Stimulated activated naive CD8-positive, alpha-beta T cell treated with anti-CD3 and anti-CD28 coated beads, Interleukin-15, Interleukin-2, amounts not matched to agents 100 ng/mL and 50 ng/mL, for 24 hours (primary cell): Measurements from ENCODE around the gene TRMT2A.
A peak's percentile ranks its signal among the peaks of the same experiment; 100 is the strongest.

Experiments
- H3K27ac Mint-ChIP-seq: one replicate; pipeline ENCODE4 v1.8.0; 2021; ENCODE audit warnings: mild to moderate bottlenecking, mixed read lengths
- H3K27me3 Mint-ChIP-seq: one replicate; pipeline ENCODE4 v1.8.0; 2021; ENCODE audit warnings: mixed read lengths
- H3K36me3 Mint-ChIP-seq: one replicate; pipeline ENCODE4 v1.8.0; 2021; ENCODE audit warnings: low read depth, mixed read lengths
- H3K4me1 Mint-ChIP-seq: one replicate; pipeline ENCODE4 v1.8.0; 2021; ENCODE audit warnings: low read depth, mixed read lengths
- H3K4me3 Mint-ChIP-seq: one replicate; pipeline ENCODE4 v1.8.0; 2021; ENCODE audit warnings: mild to moderate bottlenecking, mixed read lengths
- H3K9me3 Mint-ChIP-seq: one replicate; pipeline ENCODE4 v1.8.0; 2021; ENCODE audit warnings: mixed read lengths

TRMT2A gene

GRCh38 chr22:20141186-20142077 is 24.4 kb upstream of the TRMT2A start:
- Mint-ChIP-seq H3K4me1 (peaks cover 8% of the 10 kb centered on the region), H3K4me3 (no peak overlapping the region), H3K9me3 (no peaks in the 10 kb centered on the region), H3K27ac (no peak overlapping the region), H3K27me3 (no peaks in the 10 kb centered on the region), H3K36me3 (no peaks in the 10 kb centered on the region)

- Mint-ChIP-seq H3K4me1 (peaks cover 10% of the 10 kb centered on the region), H3K27ac (no peak overlapping the region), H3K4me3 (no peak overlapping the region), H3K36me3 (no peaks in the 10 kb centered on the region), H3K27me3 (no peaks in the 10 kb centered on the region), H3K9me3 (no peaks in the 10 kb centered on the region)
Observed at GRCh38 chr22:20140521-20140964, 23.5 kb upstream of the TRMT2A start.

DNA sequence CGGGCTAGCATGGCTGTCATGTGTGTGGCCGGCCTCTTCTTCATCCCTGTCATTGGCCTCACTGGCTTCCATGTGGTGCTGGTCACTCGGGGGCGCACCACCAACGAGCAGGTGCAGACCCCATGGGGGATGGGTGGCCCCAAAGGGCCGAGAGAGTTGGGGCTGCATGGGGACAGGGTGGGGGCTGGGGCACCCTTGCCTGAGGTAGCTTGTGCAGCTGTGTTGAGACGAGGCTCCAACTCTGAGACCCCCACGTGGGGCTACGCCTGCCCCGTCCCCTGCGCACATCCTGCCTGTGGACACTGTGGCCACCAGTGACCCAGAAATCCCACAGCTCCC is 23.1 kb upstream of the TRMT2A start:
- peaks cover 10% of the 10 kb centered on the region for H3K4me1 Mint-ChIP-seq
- no peak overlapping the region for H3K27ac Mint-ChIP-seq
- no peaks in the 10 kb centered on the region for H3K27me3 Mint-ChIP-seq
- no peaks in the 10 kb centered on the region for H3K9me3 Mint-ChIP-seq
- H3K36me3 Mint-ChIP-seq, result no peaks in the 10 kb centered on the region
- H3K4me3 Mint-ChIP-seq, result no peak overlapping the region

DNA sequence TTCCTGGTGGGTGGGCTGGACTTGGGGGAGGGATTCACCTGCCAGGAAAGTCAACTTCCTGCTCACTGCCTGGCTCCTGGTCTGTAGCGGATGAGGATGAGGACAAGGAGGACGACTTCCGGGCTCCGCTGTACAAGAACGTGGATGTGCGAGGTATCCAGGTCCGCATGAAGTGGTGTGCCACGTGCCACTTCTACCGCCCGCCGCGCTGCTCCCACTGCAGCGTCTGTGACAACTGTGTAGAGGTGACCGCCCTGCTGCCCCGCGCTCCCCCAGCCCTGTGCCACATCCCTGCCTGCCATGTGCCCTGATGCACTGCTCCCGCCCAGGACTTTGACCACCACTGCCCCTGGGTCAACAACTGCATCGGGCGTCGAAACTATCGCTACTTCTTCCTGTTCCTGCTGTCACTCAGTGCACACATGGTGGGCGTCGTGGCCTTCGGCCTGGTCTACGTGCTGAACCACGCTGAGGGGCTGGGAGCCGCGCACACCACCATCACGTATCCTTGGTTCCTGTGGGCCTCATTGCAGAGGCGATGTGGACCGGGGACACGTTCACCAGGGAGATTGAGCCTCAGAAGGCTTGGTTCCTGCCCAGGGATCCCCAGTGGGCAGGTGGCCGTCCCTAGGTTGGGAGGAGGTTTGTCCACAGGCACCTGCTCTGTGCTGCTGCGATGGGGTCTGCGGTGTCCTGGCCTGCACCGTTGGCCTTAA is 22.5 kb upstream of the TRMT2A start:
- Mint-ChIP-seq H3K4me3 (no peak overlapping the region), H3K27ac (peak overlapping the region; percentile 54), H3K4me1 (peaks cover 12% of the 10 kb centered on the region), H3K9me3 (no peaks in the 10 kb centered on the region), H3K36me3 (no peaks in the 10 kb centered on the region), H3K27me3 (no peaks in the 10 kb centered on the region)

DNA sequence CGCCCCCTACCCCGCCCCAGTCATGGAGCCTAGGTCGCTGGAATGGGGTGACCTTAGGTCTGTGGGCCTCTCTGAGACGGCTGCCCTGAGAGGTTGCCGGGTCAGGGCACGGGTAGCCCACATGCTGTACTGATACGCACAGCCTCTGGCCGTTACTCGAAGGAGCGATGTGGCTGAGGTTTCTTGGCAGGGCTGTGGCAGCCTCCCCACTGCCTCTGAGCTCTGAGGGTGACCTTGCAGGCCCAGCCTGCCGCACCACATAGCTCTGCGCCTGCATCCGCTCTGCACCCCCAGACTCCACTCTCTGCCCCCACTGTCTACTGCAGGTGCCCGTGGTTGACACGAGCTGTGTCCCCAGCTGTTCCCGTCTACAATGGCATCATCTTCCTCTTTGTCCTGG is 21.8 kb upstream of the TRMT2A start:
- Mint-ChIP-seq H3K36me3 (no peaks in the 10 kb centered on the region), H3K27me3 (no peaks in the 10 kb centered on the region), H3K27ac (peak overlapping the region; percentile 54), H3K9me3 (no peaks in the 10 kb centered on the region), H3K4me1 (peaks cover 17% of the 10 kb centered on the region), H3K4me3 (no peak overlapping the region)

DNA sequence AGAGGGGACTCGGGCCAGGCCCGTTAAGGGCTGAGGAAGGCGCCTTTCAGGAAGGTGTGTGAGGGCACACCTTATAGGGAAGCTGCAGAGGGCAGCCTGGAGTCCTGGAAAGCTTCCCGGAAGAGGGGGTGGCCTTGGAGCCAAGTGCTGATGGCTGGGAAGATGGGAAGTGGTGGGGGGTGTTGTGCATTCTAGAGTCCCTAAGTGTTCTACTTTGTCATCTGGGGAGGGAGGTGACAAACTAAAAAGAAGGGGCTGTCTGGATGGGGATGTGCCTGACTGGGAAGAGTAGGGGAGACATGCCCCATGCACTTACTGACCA is 21.4 kb upstream of the TRMT2A start:
- Mint-ChIP-seq H3K36me3 (no peaks in the 10 kb centered on the region), H3K9me3 (no peaks in the 10 kb centered on the region), H3K4me3 (no peak overlapping the region), H3K27me3 (no peaks in the 10 kb centered on the region), H3K27ac (no peak overlapping the region), H3K4me1 (peaks cover 22% of the 10 kb centered on the region)

DNA sequence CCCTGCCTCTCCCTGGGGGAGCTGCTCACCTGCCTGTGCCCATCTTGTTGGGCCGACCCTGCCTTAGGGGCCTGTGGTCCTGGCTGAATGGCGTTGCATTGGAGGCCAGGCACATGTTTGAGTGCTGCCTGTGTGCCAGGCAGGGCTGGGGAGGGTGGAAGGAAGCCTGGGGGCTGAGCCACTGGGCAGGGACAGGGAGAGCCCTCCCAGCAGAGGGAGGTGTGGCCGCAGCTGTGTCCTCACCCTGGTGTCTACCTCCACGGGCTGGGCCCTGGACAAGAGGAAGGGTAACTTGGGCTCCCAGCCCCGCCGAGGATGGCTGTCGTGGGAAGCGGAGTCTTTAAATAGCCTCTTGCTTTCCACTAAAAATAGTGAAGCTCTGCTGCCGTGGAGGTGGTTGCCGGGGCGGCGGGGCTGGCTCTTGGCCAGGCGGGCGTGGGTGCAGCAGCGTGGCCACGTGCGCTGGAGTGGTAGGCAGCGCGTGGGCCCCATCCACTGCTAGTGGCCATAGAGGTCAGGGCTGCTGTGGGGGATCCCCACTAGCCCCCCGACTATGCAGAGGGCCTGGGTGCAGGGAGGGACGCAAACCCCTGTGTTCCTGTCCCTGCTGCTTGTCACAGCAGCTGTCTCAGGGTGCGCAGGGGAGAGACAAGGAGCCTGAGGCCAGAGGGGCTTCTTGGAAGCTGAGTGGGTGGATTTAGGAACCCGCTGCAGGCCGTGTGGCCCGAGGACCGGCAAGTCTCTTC is 20.8 kb upstream of the TRMT2A start:
- no peak overlapping the region for H3K4me3 Mint-ChIP-seq
- H3K27me3 Mint-ChIP-seq, result no peaks in the 10 kb centered on the region
- no peaks in the 10 kb centered on the region for H3K36me3 Mint-ChIP-seq
- no peaks in the 10 kb centered on the region for H3K9me3 Mint-ChIP-seq
- peak overlapping the region; percentile 36 for H3K27ac Mint-ChIP-seq
- H3K4me1 Mint-ChIP-seq, result peaks cover 27% of the 10 kb centered on the region

DNA sequence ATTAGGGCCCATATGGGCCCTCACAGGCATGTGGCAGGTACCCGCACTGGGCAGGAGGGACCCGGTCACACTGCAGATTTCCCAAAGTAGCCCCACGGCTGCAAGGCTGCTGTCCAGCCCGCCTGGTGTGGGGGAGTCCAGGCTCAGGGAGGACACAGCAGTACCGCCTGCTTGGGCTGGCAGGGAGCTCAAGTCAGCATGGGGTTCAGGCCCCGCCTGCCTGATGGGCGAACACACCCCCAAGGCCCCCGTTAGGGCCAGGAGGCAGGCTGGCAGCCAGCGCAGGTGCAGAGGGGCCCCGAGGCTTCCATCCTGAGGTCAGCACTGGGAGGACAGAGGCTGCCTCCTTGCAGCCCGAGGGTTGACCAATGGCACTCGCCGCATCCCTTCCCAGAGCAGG is 20.1 kb upstream of the TRMT2A start:
- Mint-ChIP-seq H3K27ac (no peak overlapping the region), H3K27me3 (no peaks in the 10 kb centered on the region), H3K4me3 (no peak overlapping the region), H3K9me3 (no peaks in the 10 kb centered on the region), H3K36me3 (no peaks in the 10 kb centered on the region), H3K4me1 (peaks cover 31% of the 10 kb centered on the region)

DNA sequence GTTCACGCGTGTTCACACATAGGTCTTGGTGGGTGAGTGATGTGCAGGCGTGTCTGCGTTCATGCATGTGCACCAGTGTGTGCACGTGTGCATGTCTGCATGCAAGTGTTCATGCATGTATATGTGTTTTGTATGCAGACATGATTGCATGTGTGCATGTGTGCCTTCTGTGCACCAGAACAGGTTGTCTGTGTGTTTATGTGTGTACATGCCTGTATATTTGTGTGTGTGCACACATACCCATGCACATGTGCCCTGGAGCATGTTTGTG is 19.5 kb upstream of the TRMT2A start:
- H3K9me3 Mint-ChIP-seq, result no peaks in the 10 kb centered on the region
- no peaks in the 10 kb centered on the region for H3K27me3 Mint-ChIP-seq
- H3K4me1 Mint-ChIP-seq, result peaks cover 31% of the 10 kb centered on the region
- H3K4me3 Mint-ChIP-seq, result no peak overlapping the region
- H3K27ac Mint-ChIP-seq, result no peak overlapping the region
- H3K36me3 Mint-ChIP-seq, result no peaks in the 10 kb centered on the region

DNA sequence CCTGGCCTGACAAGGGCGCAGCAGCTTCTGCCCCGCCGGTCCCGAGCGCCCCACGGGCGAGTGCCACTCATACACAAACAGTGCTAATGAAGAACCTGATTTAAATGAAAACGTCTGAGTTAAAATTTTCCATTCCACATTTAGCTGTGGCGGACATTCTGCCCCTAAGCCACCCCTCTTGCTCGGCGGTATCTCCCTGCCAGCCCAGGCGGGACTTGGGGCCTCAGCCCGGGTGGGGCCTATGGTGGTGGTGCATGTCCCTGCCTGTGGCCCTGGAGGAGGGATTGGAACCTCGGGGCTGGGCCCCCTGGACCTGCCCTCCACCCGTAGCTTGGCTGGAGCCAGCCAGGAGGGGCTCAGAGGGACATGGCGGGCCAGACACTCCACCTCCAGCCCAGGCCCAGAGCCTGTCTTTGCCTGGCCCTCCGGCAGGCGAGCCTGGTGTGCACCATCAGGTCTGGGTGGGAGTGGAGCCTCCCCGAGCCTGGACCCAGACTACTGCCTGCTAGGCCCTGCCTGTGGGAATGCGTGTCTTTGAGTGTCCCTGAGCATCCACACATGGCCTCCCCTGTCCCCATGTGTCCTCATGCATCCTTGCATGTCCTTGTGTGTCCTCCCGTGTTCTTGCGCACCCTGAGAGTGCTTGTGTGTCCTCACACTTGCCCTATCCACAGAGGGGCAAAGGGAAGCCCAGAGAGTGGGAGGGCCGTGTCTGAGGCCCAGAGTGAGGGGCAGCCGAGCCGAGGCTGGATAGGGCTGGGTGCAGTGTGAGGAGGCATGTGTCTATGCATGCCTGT is 19.0 kb upstream of the TRMT2A start:
- H3K27ac Mint-ChIP-seq, result no peak overlapping the region

DNA sequence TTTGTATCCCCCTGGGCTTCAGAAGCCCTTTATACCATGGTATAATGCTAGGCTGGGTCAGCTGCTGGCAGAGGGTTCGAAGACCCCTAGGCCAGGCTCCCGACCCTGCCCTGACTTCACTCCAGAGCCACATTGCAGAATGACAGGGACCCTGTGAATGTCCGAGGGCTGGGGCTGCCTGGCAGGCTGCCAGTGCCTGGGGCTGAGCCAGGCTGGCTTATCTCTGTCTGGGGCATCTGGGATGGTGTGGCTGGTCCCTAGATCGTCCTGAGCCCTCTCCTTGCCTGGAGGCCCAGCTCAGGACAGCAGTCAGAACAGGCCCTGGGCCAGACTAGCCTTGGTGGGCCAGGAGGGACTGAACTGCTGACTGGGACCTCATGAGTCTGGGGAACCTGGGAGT is 18.2 kb upstream of the TRMT2A start:
- H3K27me3 Mint-ChIP-seq, result no peaks in the 10 kb centered on the region

More for the DNA sequence above, 19.0 kb upstream of the TRMT2A start:
- peaks cover 31% of the 10 kb centered on the region for H3K4me1 Mint-ChIP-seq
- H3K27me3 Mint-ChIP-seq, result no peaks in the 10 kb centered on the region
- H3K4me3 Mint-ChIP-seq, result no peak overlapping the region
- no peaks in the 10 kb centered on the region for H3K9me3 Mint-ChIP-seq
- no peaks in the 10 kb centered on the region for H3K36me3 Mint-ChIP-seq

DNA sequence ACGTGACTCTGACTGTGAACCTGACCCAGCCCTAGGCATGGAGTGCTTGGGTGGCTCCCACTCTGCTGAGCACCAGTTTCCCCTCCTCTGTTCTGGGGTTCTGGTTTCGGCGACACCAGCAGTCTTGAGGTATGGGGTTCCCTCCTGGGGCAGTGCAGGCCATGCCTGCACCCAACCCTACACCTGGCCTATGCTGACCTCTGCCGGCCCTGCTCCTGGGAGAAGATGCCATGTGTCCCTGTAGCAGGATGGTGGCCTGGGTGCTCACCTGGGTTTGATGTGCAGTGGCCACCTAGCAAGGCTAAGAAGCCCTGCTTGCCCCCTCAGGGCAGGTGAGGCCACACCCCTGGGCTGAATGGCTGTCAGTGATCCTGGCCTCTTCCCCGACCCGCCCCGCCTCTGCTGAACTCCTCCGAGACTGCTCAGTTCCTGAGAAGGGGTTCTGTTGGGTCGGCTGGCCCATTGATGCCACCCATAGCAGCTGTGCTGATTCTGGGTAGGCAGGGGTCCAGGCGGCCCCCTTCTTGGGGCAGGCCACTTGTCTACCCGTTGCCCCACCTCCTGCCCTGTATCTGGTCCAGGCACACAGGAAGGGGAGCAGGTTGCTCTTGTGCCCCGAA is 17.0 kb upstream of the TRMT2A start:
- Mint-ChIP-seq H3K36me3 (no peaks in the 10 kb centered on the region), H3K4me1 (peaks cover 35% of the 10 kb centered on the region), H3K27ac (peak overlapping the region; percentile 79), H3K9me3 (no peaks in the 10 kb centered on the region), H3K27me3 (no peaks in the 10 kb centered on the region), H3K4me3 (peak overlapping the region; percentile 78)

More for the DNA sequence above, 18.2 kb upstream of the TRMT2A start:
- Mint-ChIP-seq H3K4me1 (peaks cover 31% of the 10 kb centered on the region), H3K9me3 (no peaks in the 10 kb centered on the region), H3K27ac (no peak overlapping the region), H3K4me3 (no peak overlapping the region), H3K36me3 (no peaks in the 10 kb centered on the region)

DNA sequence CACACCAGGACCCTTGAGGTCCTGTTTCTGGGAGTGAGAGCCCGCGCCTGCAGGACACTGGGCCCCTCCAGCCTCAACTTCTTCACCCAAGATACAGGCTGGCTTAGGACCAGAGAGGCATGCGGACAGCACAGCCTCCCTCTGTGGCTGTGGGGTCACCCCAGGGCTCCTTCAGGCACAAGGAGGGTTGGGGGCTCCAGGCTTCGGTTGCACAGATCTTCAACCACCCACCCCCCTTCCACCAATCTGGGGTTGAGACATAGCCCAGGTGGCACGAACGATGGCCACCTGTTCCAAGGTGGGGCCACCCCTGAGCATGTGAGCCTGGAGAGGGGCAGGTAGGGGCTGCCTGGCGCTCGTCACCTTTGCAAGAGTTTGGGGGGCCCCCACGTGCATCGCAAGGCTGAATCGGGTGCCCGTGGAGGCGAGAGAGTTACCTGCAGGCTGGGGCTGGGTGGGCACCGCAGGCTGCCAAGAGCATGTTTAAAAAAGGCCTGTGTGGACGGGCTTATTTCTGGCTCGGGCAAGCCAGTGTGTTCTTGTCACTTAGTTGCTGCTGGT is 15.7 kb upstream of the TRMT2A start:
- Mint-ChIP-seq H3K4me1 (peaks cover 44% of the 10 kb centered on the region), H3K4me3 (peak overlapping the region; percentile 78), H3K9me3 (no peaks in the 10 kb centered on the region), H3K36me3 (peaks cover 5% of the 10 kb centered on the region), H3K27me3 (no peaks in the 10 kb centered on the region), H3K27ac (peak overlapping the region; percentile 45)
